Left renal cortex interstitium (tissue), 4 donors: ENCODE measurements around the gene HSD17B2. TPM values are rescaled to one million over a fixed set of nuclear protein-coding genes. Genes with fewer than 3 reads are reported as not detected.
"Not testable (repeated sequence)": the region's sequence is repeated elsewhere in the genome, so short reads cannot be mapped to it uniquely, and the experiment has no call there.

ENCODE experiments used
- DNase-seq, 4 donors: peaks; one replicate each; pipeline ENCODE4 v3.0.0-alpha.2; 2013; ENCODE audit warnings: low read depth in 4 of 4, low spot score in 2 of 4, missing footprints in 1 of 4
- polyA plus RNA-seq, 4 donors: library from polyadenylated mRNA; unstranded; fragments of 120-200 nt; gene quantifications; one replicate each; pipeline ENCODE4 v1.2.1, GENCODE V29; 2013; ENCODE audit not compliant: insufficient read length in 4 of 4

HSD17B2 gene
- 10 to 100 TPM; 12.6 to 34.8 (median 15.8) TPM for polyA plus RNA-seq

GRCh38 chr16:82034981-82035612, at the start of gene HSD17B2:
Gene HSD17B2, plus strand, starts transcription at chr16:82035253. Its CDS starts 172 bp downstream, at chr16:82035425.
- no peak for DNase-seq

DNA sequence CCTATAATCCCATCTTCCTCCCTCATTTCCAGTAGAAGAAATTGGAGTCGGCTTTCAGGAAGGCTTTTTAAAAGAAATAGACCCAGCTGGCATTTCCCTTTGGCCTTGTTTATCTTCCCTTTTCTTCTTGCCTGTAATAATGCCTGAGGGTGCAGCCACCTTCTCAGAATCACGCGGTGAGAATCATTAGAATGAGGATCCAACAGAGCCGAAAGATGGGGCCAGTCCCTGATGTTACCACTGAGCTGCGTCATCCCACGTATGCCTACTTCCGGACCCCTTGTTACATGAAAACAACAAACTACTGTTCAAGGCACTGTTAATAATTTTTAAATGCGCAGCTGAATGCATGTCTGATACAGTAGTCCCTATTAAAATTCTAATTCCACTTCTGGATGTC, 47.9 kb upstream of the HSD17B2 start:
- no peak for DNase-seq

- DNase-seq, result no peak
These were observed 47.3 kb upstream of the HSD17B2 start for GRCh38 chr16:81987706-81988105.

DNA sequence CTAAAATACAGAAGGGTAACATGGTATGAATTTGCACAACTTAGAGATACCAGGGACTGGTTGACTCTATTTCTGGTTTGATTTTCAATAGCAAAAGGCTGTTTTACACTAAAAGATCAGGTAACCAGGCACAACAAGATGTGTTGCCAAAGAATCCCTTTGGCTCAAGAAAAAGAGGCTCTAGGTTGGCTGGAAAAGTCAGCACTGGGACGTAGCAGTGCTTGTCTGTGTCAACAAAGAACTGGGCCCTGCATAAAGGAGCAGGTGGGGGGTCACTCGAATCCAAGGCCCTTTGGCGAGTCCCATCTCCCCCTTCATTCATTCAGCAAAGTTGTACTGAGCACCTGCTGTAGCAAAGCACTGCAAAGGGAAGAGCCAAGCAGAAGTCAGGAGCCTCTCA, 42.2 kb upstream of the HSD17B2 start:
- no peak for DNase-seq

- DNase-seq, result no peak
These were observed 40.6 kb upstream of the HSD17B2 start for GRCh38 chr16:81994485-81994884.

- no peak for DNase-seq
These were observed 39.4 kb upstream of the HSD17B2 start for GRCh38 chr16:81995651-81996050.

DNA sequence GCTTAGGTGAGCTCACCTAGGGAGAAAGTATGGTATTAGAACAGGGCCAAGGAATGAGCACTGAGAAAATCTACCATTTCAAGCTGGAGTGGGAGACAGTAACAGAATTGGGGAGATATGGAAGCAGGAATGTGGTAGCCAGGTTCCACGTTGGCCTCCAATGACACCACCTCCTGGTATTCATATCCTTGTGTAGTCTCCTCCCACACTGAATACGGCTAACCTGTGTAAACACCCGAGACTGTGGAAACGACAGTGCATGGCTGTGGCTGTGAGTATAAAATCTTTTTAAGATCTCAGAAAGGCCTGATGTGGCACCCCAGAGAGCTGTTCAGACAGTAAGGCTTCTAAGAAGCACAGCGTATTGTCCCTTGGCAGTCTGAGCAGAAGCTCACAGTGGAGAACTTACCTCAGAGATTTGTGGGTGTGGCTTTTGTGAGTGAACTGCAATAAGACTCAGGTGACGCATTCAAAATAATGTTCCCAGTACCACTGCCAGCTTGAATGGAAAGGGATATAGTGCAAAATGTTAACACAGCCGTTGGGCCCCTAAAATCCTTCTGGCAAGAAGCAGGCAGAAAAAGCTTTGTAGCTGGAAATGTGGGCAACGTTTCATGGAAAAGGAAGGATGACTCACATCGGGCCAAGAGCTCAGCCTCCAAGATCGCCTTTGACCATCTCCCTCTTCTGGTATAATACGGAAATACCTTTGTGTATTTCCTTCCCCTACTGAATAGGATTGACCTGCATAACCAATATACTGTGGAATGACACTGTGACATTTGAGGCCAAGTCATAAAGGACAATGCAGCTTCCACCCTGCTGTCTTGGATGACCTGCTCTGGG, 38.2 kb upstream of the HSD17B2 start:
- DNase-seq, result no peak

DNA sequence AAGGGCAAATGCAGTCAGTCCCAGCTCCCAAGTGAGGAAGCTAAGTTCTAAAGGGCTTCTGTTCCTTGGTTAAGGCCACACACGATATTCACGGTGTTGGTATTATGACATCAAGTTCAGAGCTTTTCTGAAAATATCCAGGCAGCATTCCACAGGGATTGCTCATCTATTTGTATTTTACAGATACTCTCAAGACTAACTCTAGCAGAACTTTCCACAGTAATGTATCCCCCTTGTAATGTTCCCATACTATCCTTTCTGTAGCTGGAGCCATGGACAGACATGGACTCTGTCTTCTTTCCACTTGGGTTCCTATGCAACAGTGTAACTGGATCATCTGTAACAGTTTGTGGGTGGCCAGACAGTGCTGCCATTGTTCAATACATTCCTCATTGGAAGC, 37.3 kb upstream of the HSD17B2 start:
- DNase-seq, result no peak

GRCh38 chr16:82002831-82003230, 32.2 kb upstream of the HSD17B2 start:
- DNase-seq, result no peak

- DNase-seq, result no peak
These were observed 30.5 kb upstream of the HSD17B2 start for GRCh38 chr16:82004601-82005000.

GRCh38 chr16:82005027-82005830, 29.8 kb upstream of the HSD17B2 start:
- DNase-seq, result peak in 2 of 4 donors; percentile 37 to 52

DNA sequence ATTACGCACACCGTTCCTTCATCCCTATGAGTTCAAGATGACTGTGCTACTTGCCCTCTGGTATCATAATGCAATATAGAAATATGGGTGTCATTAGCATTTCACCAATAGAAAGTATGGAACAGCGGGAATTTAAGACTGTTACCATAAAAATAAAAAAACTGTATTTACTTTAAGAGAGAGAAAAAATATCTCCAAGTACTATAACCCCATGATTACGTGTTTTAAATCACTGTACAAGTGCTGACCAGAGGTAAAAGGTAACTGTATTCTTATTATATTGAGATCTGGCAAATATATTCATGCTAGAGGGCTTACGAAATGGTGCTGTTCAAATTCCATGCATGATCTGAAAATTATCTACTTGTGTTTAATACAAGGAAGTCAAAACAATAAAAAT, 29.0 kb upstream of the HSD17B2 start:
- DNase-seq, result no peak

GRCh38 chr16:82007189-82007588, 27.9 kb upstream of the HSD17B2 start:
- DNase-seq, result no peak

GRCh38 chr16:82008957-82009592, 26.0 kb upstream of the HSD17B2 start:
- DNase-seq, result no peak

- DNase-seq, result not testable (repeated sequence)
These were observed 25.3 kb upstream of the HSD17B2 start for GRCh38 chr16:82009789-82010188.

GRCh38 chr16:82010649-82011048, 24.4 kb upstream of the HSD17B2 start:
- DNase-seq, result no peak

DNA sequence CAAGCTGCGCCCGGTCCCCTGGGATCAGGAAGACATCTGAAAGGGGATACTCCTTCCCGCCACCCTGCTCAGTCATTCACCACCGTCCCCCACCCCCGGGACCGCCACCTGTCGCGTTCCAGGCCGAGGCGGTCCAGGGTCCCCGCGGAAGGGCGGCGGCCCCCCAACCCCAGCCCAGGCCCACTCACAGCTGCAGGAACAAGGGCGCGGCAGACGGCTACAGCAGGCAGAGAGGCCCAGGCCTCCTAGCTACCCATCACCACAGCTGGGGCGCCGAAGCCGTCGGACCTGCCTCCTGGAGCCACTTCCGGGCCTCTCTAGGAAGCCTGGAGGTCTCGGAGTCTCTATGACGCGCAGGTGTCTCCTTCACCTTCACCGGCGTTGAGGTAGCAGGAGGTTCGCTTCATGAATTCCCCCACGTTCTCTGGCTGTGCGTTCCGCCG, 23.8 kb upstream of the HSD17B2 start, which contains the start of gene SDR42E1:
Gene SDR42E1 (minus strand): TSS at position 272 of the 443 bp plus-strand sequence. CDS start 10,612 bp downstream, outside the sequence.
- peak in 1 of 4 donors; percentile 48 for DNase-seq

GRCh38 chr16:82013139-82013538, 21.9 kb upstream of the HSD17B2 start:
- no peak for DNase-seq

GRCh38 chr16:82016263-82016662, 18.8 kb upstream of the HSD17B2 start:
- DNase-seq, result no peak

DNA sequence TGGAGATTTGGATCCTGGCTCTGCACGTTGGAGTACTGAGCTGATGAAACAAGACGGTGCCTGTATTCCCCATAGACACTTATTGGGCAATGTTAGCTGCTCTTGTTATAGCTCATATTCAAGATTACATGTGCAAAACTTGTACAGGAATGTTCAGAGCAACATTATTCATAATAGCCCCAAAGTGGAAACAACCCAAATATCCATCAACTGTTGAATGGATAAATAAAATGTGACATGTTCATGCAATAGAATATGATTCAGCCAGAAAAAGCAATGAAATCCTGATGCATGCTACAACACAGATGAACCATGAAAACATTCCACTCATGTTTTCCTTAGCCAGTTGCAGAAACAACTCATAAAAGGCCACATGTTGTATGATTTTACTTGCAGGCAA, 18.1 kb upstream of the HSD17B2 start:
- no peak for DNase-seq
